IMR-90 (cell line): ENCODE data around the gene COL4A2. TPM values are rescaled to one million over a fixed set of nuclear protein-coding genes. Genes with fewer than 3 reads are reported as not detected.

Experiments used
- ATAC-seq: fragments of 200-7000 bp; cut with Tn5 transposase; 2 replicates; pipeline ENCODE4 v1.9.1; 2020; ENCODE audit warnings: low read depth, mild to moderate bottlenecking, moderate library complexity
- BruUV-seq: library from RNA; stranded (reverse); fragments of 400-500 nt; replicated peaks from 2 replicates; lab custom pipeline; 2021; lab: Mats Ljungman, UMichigan
- CTCF ChIA-PET: fragments of 300-600 bp; formaldehyde crosslinking; extraction: SDS; loops from one replicate; lab custom pipeline; 2021; ENCODE audit warnings: antibody characterized with exemption; lab: Yijun Ruan, JAX
- POLR2A ChIA-PET: fragments of 300-600 bp; sonication (Branson Sonifier 250); formaldehyde crosslinking; loops from one replicate; lab custom pipeline; 2022; ENCODE audit warnings: antibody characterized with exemption; ENCODE audit not compliant: unreplicated experiment; lab: Charles Lee
- DNase-seq: peaks from one replicate; pipeline ENCODE4 v3.0.0; 2013
- H2AFZ ChIP-seq: replicated peaks from 2 replicates; pipeline ENCODE3; 2013; ENCODE audit warnings: low read length, mild to moderate bottlenecking; ENCODE audit not compliant: poor library complexity
- H2AK5ac ChIP-seq: 2 replicates; pipeline ENCODE4 v1.6.1; 2013; ENCODE audit warnings: low read depth, low read length, inconsistent platforms
- H2AK9ac ChIP-seq: replicated peaks from 2 replicates; pipeline ENCODE3; 2013; ENCODE audit warnings: mild to moderate bottlenecking, low read depth, low read length, moderate library complexity; ENCODE audit not compliant: poor library complexity
- H2BK120ac ChIP-seq: 2 replicates; pipeline ENCODE4 v1.6.1; 2013; ENCODE audit warnings: low read depth, low read length, inconsistent platforms
- H2BK15ac ChIP-seq: 3 replicates; pipeline ENCODE4 v1.6.1; 2013; ENCODE audit warnings: low read depth, low read length, inconsistent platforms
- H2BK20ac ChIP-seq: 2 replicates; pipeline ENCODE4 v1.6.1; 2013; ENCODE audit warnings: low read depth, mild to moderate bottlenecking, inconsistent platforms, low read length, moderate library complexity
- H2BK5ac ChIP-seq: 2 replicates; pipeline ENCODE4 v1.6.1; 2013; ENCODE audit warnings: mild to moderate bottlenecking, low read depth, low read length, inconsistent platforms; ENCODE audit not compliant: poor library complexity, severe bottlenecking
- H3K14ac ChIP-seq: replicated peaks from 2 replicates; pipeline ENCODE4 v1.6.1; 2013; ENCODE audit warnings: low read depth, low read length, inconsistent platforms
- H3K18ac ChIP-seq: 2 replicates; pipeline ENCODE4 v1.6.1; 2013; ENCODE audit warnings: low read depth, low read length, control low read depth
- H3K23ac ChIP-seq: 2 replicates; pipeline ENCODE4 v1.6.1; 2013; ENCODE audit warnings: low read depth, low read length, inconsistent platforms
- H3K27ac ChIP-seq: 2 replicates; pipeline ENCODE4 v1.5.1; 2013; ENCODE audit warnings: mild to moderate bottlenecking, control low read depth, low read length; ENCODE audit not compliant: insufficient read depth
- H3K27me3 ChIP-seq: 2 replicates; pipeline ENCODE4 v1.6.1; 2013; ENCODE audit warnings: low read length; ENCODE audit not compliant: control insufficient read depth, insufficient read depth
- H3K36me3 ChIP-seq: 2 replicates; pipeline ENCODE4 v1.6.1; 2013; ENCODE audit warnings: low read length, mixed read lengths; ENCODE audit not compliant: control insufficient read depth, insufficient read depth
- H3K4ac ChIP-seq: 2 replicates; pipeline ENCODE4 v1.6.1; 2013; ENCODE audit warnings: low read depth, low read length, inconsistent platforms
- H3K4me1 ChIP-seq: 2 replicates; pipeline ENCODE4 v1.6.1; 2013; ENCODE audit warnings: low read length, mixed read lengths; ENCODE audit not compliant: control insufficient read depth, insufficient read depth
- H3K4me2 ChIP-seq: 2 replicates; pipeline ENCODE4 v1.6.1; 2013; ENCODE audit warnings: low read depth, mild to moderate bottlenecking, control low read depth, low read length, moderate library complexity
- H3K4me3 ChIP-seq: 2 replicates; pipeline ENCODE4 v1.5.1; 2013; ENCODE audit warnings: low read depth, mild to moderate bottlenecking, control low read depth, low read length, moderate library complexity; ENCODE audit not compliant: insufficient read depth
- H3K56ac ChIP-seq: 2 replicates; pipeline ENCODE4 v1.6.1; 2013; ENCODE audit warnings: low read length, inconsistent platforms; ENCODE audit not compliant: insufficient read depth; ENCODE audit errors: extremely low read depth
- H3K79me1 ChIP-seq, 2 experiments: 2 replicates each; pipeline ENCODE4 v1.6.1; 2013; ENCODE audit warnings: low read length in 2 of 2, inconsistent platforms in 1 of 2, low read depth in 1 of 2
- H3K9ac ChIP-seq: 2 replicates; pipeline ENCODE4 v1.6.1; 2013; ENCODE audit warnings: low read depth, low read length, control low read depth
- H3K9me1 ChIP-seq: 2 replicates; pipeline ENCODE4 v1.6.1; 2013; ENCODE audit warnings: low read length, inconsistent platforms; ENCODE audit not compliant: insufficient read depth
- H3K9me3 ChIP-seq: 2 replicates; pipeline ENCODE4 v1.6.1; 2013; ENCODE audit warnings: low read length; ENCODE audit not compliant: control insufficient read depth, insufficient read depth
- H4K20me1 ChIP-seq: 2 replicates; pipeline ENCODE4 v1.6.1; 2013; ENCODE audit warnings: low read length, inconsistent platforms; ENCODE audit not compliant: insufficient read depth
- H4K5ac ChIP-seq: 2 replicates; pipeline ENCODE4 v1.6.1; 2013; ENCODE audit warnings: mild to moderate bottlenecking, low read depth, low read length, control low read depth
- H4K8ac ChIP-seq, 2 experiments: 2 replicates each; pipeline ENCODE4 v1.6.1; 2013; ENCODE audit warnings: low read depth in 2 of 2, low read length in 2 of 2, control low read depth in 1 of 2, inconsistent platforms in 1 of 2
- H4K91ac ChIP-seq: 2 replicates; pipeline ENCODE4 v1.6.1; 2013; ENCODE audit warnings: low read depth, low read length, inconsistent platforms; ENCODE audit not compliant: insufficient read depth
- BHLHE40 ChIP-seq: fragments of 150-350 bp; IDR thresholded peaks from 2 replicates; pipeline ENCODE4 v1.6.1; 2016; ENCODE audit warnings: mild to moderate bottlenecking, low read depth, low read length
- CEBPB ChIP-seq: IDR thresholded peaks from 2 replicates; pipeline ENCODE4 v1.6.1; 2012; ENCODE audit warnings: low read depth, low read length, improper control_type of control experiment
- CHD1 ChIP-seq: IDR thresholded peaks from 2 replicates; pipeline ENCODE4 v1.6.1; 2012; ENCODE audit warnings: low read depth, low read length, improper control_type of control experiment
- FOS ChIP-seq: fragments of 150-350 bp; IDR thresholded peaks from 2 replicates; pipeline ENCODE4 v1.6.1; 2016; ENCODE audit warnings: low read depth, low read length
- MAFK ChIP-seq: IDR thresholded peaks from 2 replicates; pipeline ENCODE4 v1.6.1; 2012; ENCODE audit warnings: low read depth, low read length, improper control_type of control experiment
- MAZ ChIP-seq: IDR thresholded peaks from 2 replicates; pipeline ENCODE4 v1.6.1; 2012; ENCODE audit warnings: low read depth, mild to moderate bottlenecking, low read length, improper control_type of control experiment, moderate library complexity, borderline replicate concordance
- MXI1 ChIP-seq: IDR thresholded peaks from 2 replicates; pipeline ENCODE4 v1.6.1; 2012; ENCODE audit warnings: low read depth, mild to moderate bottlenecking, low read length, moderate library complexity, borderline replicate concordance
- NFE2L2 ChIP-seq: fragments of 150-350 bp; IDR thresholded peaks from 2 replicates; pipeline ENCODE4 v1.6.1; 2016; ENCODE audit warnings: low read depth, mild to moderate bottlenecking, low read length
- POLR2A ChIP-seq: IDR thresholded peaks from 2 replicates; pipeline ENCODE4 v1.6.1; 2012; ENCODE audit warnings: mild to moderate bottlenecking, low read depth, low read length
- RAD21 ChIP-seq: IDR thresholded peaks from 2 replicates; pipeline ENCODE4 v1.6.1; 2012; ENCODE audit warnings: low read length, improper control_type of control experiment
- RCOR1 ChIP-seq: IDR thresholded peaks from 2 replicates; pipeline ENCODE4 v1.6.1; 2012; ENCODE audit warnings: mild to moderate bottlenecking, low read length, improper control_type of control experiment; ENCODE audit not compliant: insufficient replicate concordance
- RFX5 ChIP-seq: IDR thresholded peaks from 2 replicates; pipeline ENCODE4 v1.8.0; 2012; ENCODE audit warnings: low read depth, mild to moderate bottlenecking, low read length, moderate library complexity
- SMC3 ChIP-seq: fragments of 150-350 bp; IDR thresholded peaks from 2 replicates; pipeline ENCODE4 v1.6.1; 2016; ENCODE audit warnings: low read depth, mild to moderate bottlenecking, antibody characterized with exemption, low read length, moderate library complexity
- WGBS, 2 experiments: methylation state at CpG; one replicate each; pipeline versions ENCODE4 v1.1.5 to v1.1.7; 2013; ENCODE audit warnings: missing lambda C conversion rate in 2 of 2; ENCODE audit not compliant: insufficient read length in 1 of 2; ENCODE audit errors: extremely low coverage in 2 of 2; 5-methylcytosine and 5-hydroxymethylcytosine counted together
- dilution Hi-C: fragments of 300-500 bp; cut with HindIII; formaldehyde crosslinking; loops from one replicate; pipeline ENCODE4 v1.14.3; 2018; ENCODE audit warnings: low sequenced_read_pairs; ENCODE audit not compliant: unreplicated experiment
- in situ Hi-C: fragments of 300-500 bp; cut with MboI; formaldehyde crosslinking; loops from 3 replicates; pipeline ENCODE4 v1.14.3; 2019; ENCODE audit warnings: low sequenced_read_pairs, inconsistent platforms, mixed read lengths
- intact Hi-C: fragments of 100-400 bp; cut with micrococcal nuclease; formaldehyde crosslinking; loops from 2 replicates; pipeline ENCODE4 v1.10.0; 2022
- polyA plus RNA-seq, 3 experiments: library from polyadenylated mRNA; depleted of rRNA; stranded (reverse); fragments of >200 nt; gene quantifications; 2 replicates each; pipeline ENCODE4 v1.2.3, GENCODE V29; 2012; ENCODE audit warnings: low replicate concordance in 1 of 3
- total RNA-seq: library from RNA; depleted of rRNA; stranded (reverse); fragments of >200 nt; gene quantifications from 2 replicates; pipeline ENCODE4 v1.2.3, GENCODE V29; 2012
- TF ChIP-seq, protein P1 (sequence below): fragments of 150-350 bp; IDR thresholded peaks from 2 replicates; pipeline ENCODE4 v1.6.1; 2016; ENCODE audit warnings: low read depth, mild to moderate bottlenecking, low read length, moderate library complexity, borderline replicate concordance
- TF ChIP-seq, protein P2 (sequence below): conservative IDR thresholded peaks from 2 replicates; pipeline ENCODE4 v1.5.1; 2012; ENCODE audit warnings: mild to moderate bottlenecking, low read depth, low read length, improper control_type of control experiment
- TF ChIP-seq, protein P3 (sequence below): fragments of 150-350 bp; IDR thresholded peaks from 2 replicates; pipeline ENCODE4 v1.6.1; 2017; ENCODE audit warnings: mild to moderate bottlenecking, antibody characterized with exemption, low read length, low read depth

COL4A2 gene
- total and polyA plus RNA-seq, 2 of the 4 experiments (the other 2 are of a cell fraction) = 90.7 to 457 TPM

DNA sequence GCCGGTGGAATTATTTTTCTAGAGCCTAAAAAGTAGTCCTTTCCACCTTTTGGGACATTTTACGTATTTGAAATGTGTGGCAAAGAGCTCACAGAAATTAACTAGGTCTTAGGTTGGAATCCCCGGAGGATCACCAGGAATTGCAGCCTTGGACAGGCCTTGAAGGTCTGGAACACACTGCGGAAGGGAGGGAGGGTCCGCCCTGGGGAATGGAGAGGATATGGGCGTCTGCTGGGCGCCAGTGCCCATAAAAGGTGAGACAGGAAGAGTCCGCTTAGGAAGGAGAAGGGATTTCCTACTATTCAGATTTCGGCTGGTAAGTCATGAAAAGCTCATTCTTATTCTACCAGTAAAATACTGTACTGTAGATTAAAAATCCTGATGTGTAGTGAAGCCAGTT lies 111.9 kb downstream of the COL4A2 start:
- Histone ChIP-seq H3K9me1 (peaks cover 39% of the 10 kb centered on the region), H3K4me1 (peaks cover 18% of the 10 kb centered on the region), H3K27ac (no peak overlapping the region), H4K91ac (no peak overlapping the region), H2AK9ac (no peak overlapping the region), H3K9ac (no peak overlapping the region), H2AK5ac (no peak overlapping the region), H3K4me2 (no peak overlapping the region), H3K56ac (no peak overlapping the region), H4K20me1 (peaks cover 33% of the 10 kb centered on the region; the same call in 1 of the 2 replicates), H4K8ac (no peak overlapping the region), H3K18ac (no peak overlapping the region), H2BK15ac (no peak overlapping the region), H2BK5ac (no peak overlapping the region), H3K9me3 (no peaks in the 10 kb centered on the region), H2AFZ (no peak overlapping the region), H2BK20ac (no peak overlapping the region), H2BK120ac (no peak overlapping the region), H3K23ac (no peak overlapping the region), H3K79me1 (peaks cover 56 to 92% of the 10 kb centered on the region in 2 experiments), H3K4me3 (no peak overlapping the region), H3K36me3 (peaks cover 44% of the 10 kb centered on the region), H4K5ac (no peak overlapping the region), H3K14ac (no peak overlapping the region), H3K4ac (no peak overlapping the region), H3K27me3 (no peaks in the 10 kb centered on the region)
- in situ Hi-C loops = no loop called here
- DNase-seq (no peak), ATAC-seq (no peak)
- intact Hi-C loops = no loop called here
- no TSS peak for BruUV-seq
- TF ChIP-seq, protein P1, sequence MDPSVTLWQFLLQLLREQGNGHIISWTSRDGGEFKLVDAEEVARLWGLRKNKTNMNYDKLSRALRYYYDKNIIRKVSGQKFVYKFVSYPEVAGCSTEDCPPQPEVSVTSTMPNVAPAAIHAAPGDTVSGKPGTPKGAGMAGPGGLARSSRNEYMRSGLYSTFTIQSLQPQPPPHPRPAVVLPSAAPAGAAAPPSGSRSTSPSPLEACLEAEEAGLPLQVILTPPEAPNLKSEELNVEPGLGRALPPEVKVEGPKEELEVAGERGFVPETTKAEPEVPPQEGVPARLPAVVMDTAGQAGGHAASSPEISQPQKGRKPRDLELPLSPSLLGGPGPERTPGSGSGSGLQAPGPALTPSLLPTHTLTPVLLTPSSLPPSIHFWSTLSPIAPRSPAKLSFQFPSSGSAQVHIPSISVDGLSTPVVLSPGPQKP = no peak
- TF ChIP-seq FOS = no peak
- no peak for TF ChIP-seq MAFK
- TF ChIP-seq RAD21 = no peak
- no peak for TF ChIP-seq BHLHE40
- no peak for TF ChIP-seq NFE2L2
- TF ChIP-seq MXI1 = no peak
- TF ChIP-seq, protein P2, sequence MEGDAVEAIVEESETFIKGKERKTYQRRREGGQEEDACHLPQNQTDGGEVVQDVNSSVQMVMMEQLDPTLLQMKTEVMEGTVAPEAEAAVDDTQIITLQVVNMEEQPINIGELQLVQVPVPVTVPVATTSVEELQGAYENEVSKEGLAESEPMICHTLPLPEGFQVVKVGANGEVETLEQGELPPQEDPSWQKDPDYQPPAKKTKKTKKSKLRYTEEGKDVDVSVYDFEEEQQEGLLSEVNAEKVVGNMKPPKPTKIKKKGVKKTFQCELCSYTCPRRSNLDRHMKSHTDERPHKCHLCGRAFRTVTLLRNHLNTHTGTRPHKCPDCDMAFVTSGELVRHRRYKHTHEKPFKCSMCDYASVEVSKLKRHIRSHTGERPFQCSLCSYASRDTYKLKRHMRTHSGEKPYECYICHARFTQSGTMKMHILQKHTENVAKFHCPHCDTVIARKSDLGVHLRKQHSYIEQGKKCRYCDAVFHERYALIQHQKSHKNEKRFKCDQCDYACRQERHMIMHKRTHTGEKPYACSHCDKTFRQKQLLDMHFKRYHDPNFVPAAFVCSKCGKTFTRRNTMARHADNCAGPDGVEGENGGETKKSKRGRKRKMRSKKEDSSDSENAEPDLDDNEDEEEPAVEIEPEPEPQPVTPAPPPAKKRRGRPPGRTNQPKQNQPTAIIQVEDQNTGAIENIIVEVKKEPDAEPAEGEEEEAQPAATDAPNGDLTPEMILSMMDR = no peak
- TF ChIP-seq CHD1 = no peak
- TF ChIP-seq, protein P3, sequence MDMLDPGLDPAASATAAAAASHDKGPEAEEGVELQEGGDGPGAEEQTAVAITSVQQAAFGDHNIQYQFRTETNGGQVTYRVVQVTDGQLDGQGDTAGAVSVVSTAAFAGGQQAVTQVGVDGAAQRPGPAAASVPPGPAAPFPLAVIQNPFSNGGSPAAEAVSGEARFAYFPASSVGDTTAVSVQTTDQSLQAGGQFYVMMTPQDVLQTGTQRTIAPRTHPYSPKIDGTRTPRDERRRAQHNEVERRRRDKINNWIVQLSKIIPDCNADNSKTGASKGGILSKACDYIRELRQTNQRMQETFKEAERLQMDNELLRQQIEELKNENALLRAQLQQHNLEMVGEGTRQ = no peak
- no peak for TF ChIP-seq POLR2A
- no peak for TF ChIP-seq RCOR1
- no peak for TF ChIP-seq CEBPB
- no peak for TF ChIP-seq SMC3
- no peak for TF ChIP-seq MAZ
- no peak for TF ChIP-seq RFX5
- 100% methylated on average over 1 of the region's 9 CpGs; no CpG with 5 or more reads in 1 of the 2 experiments for WGBS, 2 experiments
- POLR2A ChIA-PET = no interaction called here
- dilution Hi-C loops = no loop called here
- CTCF ChIA-PET = no interaction called here
